Activated T-cell treated with anti-CD3 and anti-CD28 coated beads, Interleukin-2, amount 50 U/mL, for 48 hours (primary cell): Measurements from ENCODE around the gene ST7L.

Experiments
- DNase-seq, 2 experiments: peaks; one replicate each; pipeline ENCODE4 v3.0.0-alpha.2; 2020

ST7L gene

DNA sequence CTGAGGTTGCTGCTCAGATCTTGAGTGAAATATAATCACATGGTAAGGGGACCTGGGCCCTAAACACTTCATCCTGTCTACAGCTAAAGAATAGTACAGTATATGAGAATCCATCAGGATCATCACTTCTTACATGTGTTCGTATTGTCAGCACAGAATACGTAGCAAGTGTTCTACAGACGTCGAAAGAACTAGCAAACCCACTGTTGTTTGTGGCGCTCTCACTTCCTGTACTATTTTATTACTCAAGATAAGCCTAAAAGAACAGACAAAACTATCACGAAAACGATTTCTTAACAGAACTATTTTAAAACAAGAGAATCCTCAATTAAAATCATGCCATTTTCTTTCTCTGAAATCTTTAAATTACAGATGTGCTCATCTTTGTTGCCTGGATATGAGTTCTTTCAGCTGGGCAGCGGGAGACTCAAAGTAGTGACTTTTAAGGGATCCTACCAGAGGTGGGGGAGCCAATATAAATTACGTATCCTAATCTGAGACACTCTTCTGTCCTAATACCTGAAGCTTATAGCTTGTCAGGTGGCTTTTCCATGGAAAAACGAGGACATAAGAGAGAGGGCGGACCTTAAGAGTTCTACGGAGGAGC is 724 bp downstream of the ST7L start:
- DNase-seq, result no peak

DNA sequence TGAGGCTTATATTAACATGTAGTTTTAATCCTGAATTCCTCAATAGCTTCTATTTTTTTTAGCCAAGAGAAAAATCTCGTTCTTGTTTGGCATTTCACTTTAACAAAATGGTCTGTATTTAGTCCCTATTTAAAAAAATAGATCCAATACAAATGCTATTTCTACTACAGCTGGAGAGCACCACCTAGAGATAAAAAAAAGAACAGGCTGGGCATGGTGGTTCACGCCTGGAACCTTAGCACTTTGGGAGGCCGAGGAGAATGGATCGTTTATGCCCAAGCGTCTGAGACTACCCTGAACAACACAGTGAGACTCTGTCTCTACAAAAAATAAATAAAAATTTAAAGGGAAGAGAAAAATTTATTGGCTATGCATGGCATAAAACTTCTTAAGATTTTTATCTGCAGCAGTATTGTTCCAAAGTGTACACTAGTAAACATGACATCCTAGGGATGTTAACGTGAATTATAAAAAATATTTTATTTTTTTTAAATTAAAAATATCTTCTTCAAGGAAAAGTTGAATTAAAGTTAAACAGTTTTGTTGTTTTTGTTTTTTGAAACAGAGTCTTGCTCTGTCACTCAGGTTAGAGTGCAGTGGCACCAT is 4.4 kb downstream of the ST7L start:
- no peak for DNase-seq

DNA sequence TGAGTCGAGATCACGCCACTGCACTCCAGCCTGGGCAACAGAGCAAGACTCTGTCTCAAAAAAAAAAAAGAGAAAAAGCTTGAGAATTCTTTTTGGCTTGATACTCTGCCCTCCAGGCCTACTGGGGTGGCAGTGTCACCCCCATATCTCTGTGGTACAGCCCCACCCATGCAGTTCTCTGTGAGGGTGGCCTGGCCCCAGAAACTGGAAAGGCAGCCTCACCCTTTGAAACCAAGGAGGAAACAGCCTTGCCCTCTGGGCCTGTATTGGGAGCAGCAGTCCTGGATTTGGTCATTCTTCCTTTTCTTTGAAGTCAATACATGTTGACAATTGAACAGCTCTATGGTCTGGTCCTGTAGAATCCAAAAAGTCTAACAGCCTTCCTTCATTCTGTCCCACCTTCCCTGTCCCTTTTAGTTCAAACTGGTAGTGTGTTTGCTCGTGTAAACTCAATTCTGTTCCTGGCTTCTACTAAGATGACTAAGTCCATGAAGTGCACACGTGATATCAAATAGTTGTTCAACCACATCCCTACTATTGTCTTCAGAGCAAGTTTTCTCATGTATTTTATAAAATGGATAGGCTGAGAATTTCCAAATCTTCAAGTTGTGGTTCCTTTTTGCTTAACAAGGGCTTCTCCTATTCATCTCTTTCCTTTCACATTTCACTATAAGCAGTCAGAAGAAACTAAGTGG is 13.2 kb downstream of the ST7L start:
- no peak for DNase-seq

DNA sequence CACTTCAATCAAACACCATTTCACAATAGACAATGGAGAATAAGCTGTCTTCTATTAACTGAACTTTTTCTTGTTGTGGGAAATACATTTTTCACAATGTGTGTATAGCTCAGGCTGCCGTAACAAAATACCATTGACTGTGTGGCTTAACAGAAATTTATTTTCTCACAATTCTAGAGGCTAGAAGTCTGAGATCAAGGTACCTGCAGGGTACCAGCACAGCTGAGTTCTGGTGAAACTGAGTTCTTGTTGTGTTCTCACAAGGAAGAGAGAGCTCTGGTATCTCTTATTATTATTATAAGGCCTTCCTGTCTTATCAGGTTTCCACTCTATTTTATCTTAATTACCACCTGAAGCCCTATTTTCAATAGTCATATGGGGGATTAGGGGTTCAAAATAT is 15.4 kb downstream of the ST7L start:
- no peak for DNase-seq

DNA sequence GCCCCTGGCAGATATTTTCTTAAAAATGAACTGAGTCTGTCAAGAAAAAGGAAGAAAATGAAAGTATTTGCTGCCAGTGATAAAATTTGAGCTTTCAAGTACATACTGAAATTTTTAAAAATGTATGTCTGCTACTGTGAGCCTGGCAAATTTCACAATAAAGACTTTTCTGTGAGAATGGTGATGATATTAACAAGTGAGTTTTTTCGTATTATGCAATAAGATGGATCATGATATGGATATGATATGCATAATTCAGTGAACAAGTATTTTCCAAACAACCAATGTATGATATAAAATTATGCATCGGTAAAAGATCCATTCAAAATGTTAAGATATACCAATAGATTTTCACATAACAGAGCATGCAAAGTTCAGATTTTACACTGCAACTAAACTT is 15.9 kb downstream of the ST7L start:
- DNase-seq, result no peak

DNA sequence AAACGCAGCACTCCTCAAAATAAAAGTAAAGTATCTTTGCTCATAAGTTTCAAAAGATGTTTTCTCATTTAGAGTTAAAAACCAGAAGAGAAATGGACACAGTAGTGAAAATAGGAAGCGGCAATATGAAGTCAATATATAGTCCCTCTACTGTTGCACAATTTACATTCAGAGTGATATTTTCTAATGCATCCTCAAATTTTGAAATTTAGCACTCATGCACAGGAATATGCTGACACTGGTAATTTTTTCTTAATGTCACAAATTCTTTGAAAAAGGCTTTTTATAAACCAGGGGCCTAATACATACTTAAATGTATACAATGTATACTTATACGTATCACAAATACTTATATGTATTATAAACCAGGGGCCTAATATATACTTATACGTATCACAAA is 19.5 kb downstream of the ST7L start:
- DNase-seq, result no peak

DNA sequence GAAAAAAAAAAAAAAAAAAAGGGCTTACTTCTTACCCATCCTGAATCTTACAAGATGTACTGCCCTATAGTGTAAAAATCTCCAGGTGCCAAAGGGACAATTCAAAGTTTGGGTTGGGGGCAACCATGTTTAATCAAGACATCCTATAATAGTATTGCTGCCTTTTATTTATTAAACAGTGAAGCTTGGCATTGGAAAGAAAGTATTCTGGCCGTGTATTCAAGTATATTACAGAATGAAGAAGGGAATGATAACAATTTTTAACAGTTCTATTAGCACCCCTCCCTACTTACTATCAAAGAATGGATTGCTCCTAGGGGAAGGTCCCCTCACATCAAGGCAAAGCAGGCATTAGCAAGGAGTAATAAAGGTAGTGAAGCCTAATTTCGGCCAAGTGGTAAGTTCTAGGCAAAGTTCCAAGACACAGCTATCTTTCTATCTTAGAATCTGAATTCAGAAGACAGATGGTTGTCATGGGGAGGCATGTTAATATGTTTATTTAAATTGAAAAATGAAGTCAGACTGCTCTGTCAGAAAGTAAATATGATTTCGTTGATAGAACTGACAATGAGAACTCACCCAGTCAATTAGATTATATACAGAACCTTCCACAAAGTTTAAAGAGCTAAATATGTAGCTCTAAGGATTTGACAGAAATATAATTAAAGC is 24.6 kb downstream of the ST7L start:
- no peak for DNase-seq

DNA sequence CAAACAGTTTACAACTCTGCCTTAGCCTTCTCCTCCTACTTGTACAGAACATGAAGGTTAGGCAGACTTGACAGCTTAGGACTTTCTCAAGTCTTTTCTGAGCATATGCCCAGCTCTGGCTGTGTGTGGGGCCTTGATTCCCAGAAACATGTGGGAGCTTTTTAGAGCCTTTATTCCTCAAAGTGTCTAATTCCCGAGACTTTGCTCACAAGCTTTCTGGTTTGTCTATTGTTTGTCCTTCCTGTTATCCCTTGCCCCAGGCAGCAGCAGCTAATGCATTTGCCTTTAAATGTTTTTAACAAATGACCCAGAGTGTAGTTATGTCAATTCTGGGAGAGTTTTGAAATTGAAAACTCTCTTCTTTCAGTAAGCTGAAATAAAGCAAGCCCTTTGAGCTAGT is 29.2 kb downstream of the ST7L start:
- no peak for DNase-seq

DNA sequence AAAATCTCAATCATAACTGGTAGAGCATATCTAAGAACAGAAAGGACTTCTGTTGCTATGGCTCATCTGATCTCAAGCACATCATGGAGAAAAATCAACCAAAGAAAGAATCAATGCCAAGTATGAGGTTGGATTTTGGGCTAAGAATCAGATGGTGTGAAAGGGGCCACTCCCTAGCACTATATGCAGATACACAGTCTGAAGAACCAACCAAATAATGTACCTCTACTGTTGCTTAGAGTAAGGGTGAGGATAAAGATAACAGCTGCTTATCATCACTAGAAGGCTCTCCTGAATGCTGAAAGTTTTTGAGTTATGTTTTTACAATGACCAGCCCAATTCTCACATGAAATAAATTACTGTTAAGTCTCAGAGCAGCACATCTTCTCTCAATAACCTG is 35.6 kb downstream of the ST7L start:
- no peak for DNase-seq

DNA sequence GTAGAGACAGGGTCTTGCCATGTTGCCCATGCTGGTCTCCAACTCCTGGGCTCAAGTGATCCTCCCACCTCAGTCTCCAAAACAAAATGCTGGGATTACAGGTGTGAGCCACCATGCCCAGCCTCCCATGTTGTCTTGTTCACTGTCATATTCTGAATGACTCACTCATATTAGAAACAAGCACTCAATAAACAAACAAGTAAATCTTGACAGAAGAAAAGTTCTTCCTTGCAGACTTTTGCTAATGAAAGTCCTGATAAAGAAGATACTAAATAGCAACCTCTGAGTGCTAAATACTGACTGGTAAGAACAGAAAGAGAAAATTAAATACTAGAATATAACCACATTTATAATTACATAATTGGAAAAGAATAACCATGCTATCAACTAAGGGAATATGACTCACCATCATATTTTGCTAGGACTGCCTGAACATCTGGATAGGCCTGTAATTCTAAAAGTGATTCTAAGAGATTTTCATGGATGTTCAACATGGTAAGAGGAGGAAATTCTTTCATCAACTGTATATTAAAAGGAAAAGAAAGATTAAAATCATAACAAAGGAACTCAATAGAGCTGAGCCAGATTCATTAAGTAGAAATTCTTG is 37.3 kb downstream of the ST7L start:
- DNase-seq, result no peak

DNA sequence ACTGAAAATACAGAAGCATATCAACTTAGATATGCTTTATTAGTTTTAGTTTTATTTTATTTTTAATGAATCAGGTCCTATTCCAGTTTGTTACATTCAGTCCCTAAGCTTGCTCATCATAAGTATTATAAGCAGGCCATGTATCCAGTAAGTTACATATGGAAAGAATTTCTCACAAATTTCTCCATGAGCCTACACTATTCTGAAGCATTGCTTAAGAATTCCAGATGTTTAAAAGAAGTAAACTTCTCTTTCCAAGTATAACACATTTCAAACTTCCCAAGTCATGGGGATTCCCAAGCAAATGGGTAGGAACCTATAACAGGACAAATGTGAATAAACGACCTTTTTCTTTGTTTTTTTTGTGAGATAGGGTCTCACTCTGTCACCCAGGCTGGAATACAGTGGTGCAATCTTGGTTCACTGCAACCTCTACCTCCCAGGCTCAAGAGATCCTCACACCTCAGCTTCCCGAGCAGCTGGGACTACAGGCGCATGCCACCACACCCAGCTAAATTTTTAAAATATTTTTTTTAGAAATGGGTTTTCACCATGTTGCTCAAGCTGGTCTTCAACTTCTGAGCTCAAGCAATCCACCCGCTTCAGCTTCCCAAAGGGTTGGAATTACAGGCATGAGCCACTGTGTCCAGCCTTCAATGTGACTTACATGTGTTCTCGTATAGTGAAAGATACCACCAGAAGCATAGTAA is 39.0 kb downstream of the ST7L start:
- no peak for DNase-seq

DNA sequence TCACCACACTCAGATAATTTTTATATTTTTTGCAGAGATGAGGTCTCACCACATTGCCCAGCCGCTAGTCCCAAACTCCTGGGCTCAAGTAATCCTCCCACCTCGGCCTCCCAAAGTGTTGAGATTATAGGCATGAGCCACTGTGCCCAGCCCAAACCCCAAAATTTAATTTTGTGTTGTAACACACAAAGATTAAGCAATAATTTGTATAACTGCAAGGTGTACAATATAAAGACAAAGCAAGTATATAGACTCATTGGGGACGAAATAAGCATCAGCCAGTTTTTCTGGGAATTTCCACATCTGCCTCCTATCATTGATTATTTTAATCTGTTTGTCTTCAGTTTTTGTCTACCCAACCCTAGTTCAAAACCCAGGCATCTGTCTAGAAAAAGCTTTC is 42.7 kb downstream of the ST7L start:
- DNase-seq, result no peak

DNA sequence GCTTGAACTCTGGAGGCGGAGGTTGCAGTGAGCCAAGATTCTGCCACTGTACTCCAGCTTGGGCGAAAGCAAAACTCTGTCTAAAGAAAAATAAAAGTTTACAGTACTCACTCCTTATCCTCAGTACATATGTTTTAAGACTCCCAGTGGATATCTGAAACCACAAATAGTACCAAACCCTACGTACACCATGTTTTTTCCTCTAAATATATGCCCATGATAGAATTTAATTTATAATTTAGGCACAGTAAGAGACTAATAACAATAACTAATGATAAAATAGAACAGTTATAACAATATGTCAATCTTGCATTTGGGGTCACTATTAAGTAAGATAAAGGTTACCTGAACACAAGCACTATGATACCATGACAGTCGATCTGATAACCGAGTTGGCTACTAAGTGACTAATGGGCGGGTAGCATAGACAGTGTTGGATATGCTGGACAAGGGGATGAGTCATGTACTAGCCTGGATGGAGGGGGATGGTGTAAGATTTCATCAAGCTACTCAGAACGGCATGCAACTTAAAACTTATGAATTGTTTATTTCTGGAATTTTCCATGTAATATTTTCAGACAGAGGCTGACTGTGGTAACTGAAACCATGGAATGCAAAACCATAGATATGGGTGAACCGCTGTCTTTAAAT is 43.7 kb downstream of the ST7L start:
- no peak for DNase-seq

DNA sequence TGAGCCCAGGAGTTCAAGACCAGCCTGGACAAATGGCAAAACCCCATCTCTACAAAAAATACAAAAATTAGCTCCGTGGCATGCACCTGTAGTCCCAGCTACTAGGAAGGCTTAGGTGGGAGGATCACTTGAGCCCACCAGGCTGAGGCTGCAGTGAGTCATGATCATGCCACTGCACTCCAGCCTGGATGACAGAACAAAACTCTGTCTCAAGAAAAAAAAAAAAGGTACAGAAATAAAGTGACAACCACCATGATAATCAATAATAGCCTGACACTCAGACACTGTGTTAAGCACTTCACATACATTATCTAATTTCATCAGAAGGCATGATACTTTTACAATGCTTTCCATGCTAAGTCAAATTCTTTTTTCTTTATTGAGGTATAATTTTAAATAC is 53.1 kb downstream of the ST7L start:
- DNase-seq, result no peak

DNA sequence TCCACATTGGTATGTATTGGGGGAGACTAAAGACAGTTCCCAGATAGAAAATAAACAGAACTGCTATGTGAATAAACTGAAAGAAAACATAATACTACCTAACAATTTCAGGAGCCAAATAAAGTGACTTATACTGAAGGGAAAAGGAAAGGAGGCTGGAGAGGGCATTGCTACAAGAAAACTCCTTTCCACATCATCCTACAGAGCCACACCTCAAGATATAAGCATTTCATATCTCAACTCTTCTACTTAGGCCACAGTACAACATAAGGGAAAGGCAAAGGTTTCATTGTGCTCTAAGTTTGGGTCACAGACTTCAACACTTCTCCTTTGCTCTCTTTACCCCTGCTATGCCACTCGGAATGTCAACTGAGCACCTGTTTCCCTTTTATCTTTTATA is 54.9 kb downstream of the ST7L start:
- DNase-seq, result no peak

DNA sequence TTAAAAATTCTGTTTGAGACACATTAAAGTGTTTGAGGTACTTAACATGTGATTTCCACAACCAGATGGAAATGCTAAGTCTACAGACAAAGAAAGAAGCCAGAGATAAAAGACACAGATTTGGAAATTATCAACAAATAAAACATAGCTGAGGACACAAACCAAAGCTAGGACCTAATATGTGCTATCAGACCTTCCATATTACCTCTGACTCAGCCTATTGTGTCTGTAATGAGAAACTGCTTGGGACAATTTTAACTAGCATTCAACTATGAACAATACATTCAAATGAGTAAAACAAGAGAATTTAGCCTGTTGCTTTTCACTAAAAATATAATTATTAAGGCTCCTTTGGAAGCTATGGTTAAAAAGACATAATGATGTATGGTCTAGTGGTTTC is 55.6 kb downstream of the ST7L start:
- DNase-seq, result no peak

DNA sequence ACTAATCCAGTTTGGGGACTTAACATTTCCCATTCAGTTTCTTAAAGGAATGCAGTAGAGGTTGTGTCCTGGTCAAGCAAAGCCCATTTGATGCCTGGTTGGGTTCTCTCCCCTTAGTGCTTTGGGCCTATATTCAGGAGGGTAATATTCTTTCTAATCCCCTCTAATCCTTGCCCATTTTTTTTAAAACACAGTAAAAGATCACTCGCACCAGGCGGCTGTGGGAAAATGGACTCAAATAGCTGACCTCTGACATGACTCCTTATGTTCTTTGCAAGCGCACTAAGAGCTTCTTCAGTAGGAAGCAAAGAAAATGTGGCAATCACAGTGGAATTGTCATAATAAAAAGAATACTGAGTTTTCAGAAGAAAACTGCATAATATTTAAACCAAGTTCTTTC is 60.3 kb downstream of the ST7L start:
- no peak for DNase-seq

DNA sequence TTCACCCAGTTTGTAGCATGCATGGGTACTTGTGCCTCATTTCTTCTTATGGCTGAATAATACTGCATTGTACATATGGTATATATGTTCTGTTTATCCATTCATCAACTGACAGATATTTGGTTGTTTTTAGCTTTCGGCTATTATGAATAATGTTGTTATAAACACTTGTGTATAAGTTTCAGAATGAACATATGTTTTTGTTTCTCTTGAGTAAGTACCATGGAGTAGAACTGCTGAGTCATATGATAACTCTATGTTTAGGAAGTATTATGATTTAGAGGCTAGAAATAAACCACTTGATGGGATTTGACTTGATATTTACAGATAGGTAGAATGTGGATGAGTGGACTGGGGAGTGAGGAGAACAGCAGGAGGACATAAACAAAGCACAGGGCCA is 61.6 kb downstream of the ST7L start:
- DNase-seq, result no peak

DNA sequence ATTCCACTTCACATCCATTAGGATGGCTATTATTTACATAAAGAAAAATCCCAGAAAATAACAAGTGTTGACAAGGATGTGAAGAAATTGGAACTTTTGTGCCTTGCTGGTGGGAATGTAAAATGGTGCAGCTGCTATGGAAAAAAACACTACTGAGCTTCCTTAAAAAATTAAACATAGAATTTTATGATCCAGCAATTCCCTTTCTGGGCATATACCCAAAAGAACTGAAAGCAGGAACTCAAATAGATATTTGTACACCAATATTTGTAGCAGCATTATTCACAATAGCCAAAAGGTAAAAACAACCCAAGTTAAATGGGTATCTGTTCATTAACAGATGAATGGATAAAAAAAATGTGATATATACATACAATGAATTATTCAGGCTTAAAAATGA is 64.5 kb downstream of the ST7L start:
- no peak for DNase-seq

DNA sequence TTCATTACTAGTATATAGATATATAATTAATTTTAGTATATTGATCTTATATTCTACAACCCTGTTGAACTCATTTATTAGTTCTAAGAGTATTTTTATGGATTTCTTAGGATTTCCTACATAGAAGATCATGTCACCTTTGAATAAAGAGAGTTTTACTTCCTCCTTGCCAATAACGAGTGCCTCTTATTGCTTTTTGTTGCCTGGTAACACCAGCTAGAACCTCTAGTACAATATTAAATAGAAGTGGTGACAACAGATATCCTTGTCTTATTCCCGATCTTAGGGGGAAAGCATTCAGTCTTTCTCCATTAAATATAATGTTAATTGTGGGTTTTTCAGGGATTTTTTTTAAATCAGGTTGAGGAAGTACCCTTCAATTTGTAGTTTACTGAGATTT is 69.4 kb downstream of the ST7L start:
- DNase-seq, result no peak

DNA sequence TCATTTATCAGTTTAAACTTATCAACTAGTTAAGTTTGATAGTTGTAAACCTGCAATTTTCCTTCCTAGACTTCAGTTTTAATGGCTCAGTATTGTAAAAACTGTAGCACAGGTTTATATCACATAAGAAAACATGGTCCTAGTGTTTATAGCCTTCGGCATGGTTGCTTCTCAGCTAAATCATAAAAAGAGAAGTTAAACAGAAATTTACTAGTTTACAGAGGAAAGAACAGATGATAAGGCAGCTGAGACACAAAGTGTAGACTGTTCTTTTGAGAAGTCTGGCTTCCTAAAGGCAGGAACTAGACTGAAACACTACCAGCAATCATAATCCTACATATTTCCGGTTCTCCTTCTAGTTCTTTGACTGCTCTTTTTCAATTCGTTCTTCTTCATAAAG is 70.4 kb downstream of the ST7L start:
- no peak for DNase-seq

DNA sequence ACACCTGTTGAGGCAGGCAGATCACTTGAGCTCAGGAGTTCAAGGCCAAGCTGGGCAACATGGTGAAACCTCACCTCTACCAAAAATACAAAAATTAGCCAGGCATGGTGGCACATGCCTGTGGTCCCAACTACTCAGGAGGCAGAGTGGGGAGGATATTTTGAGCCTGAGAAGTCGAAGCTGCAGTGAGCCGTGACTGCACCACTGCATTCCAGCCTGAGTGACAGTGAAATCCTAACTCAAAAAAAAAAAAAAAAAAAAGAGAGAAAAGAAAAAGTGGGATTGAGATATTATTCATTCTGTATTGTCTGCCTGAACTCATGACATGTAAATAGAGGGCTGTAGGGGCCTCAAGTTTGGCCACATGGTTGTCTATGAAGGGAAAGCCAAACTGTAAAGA is 72.9 kb downstream of the ST7L start:
- no peak for DNase-seq

DNA sequence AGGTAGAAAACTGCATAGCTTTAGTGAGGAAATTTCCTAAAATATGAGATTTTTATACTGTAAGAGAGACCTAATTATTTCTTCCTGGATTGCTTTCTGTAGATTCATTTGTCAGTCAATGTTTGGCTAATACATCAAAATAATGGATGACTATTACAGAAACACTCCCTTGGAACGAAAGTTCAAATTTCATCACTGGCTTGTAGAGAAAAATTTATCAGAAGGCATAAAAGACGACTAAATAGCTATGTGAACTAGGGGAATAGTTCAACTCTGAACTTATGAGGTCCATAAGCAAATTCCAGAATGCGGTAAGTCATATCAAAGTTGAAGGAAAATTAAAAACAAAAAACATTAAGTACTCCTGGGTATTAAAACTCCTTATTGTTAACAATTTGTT is 74.2 kb downstream of the ST7L start:
- no peak for DNase-seq
